ENCODE measurements around the gene SEZ6L. TPM values are rescaled to one million over a fixed set of nuclear protein-coding genes. Genes with fewer than 3 reads are reported as not detected.

Gene SEZ6L
- total RNA-seq, 1 experiment from 2014 or later, result 0.13 TPM

DNA sequence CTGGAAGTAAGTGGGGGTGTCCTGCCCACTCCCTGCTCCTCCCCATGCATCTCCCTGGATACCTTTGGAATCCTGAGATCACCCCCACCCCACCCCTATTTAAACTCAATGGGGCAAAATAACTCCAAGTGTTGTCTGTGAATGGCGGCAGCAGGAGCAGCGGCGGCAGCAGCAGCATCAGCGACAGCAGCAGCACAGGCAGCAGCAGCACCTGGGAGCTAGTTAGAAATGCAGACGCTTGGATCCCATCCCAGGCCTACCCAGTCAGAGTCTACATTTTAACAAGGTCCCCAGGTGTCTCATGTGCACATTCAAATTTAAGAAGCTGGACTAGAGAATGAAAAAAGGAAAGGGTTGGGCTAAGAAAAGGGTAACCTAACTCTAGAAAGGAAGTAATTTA, 82.6 kb downstream of the SEZ6L start:
- no peak overlapping the region for H3K4me2 ChIP-seq (ENCODE audit: insufficient read depth, insufficient read length, low read length)
- H4K5ac ChIP-seq (ENCODE audit: insufficient read length, low read depth, low read length), result no peak overlapping the region
- Mint-ChIP-seq H3K27ac (no peak overlapping the region), H3K9me3 (no peaks in the 10 kb centered on the region), H3K36me3 (ENCODE audit: insufficient read depth in 1 of 3, low read depth in 3 of 3) (no peaks in the 10 kb centered on the region), H3K4me3 (no peak overlapping the region), H3K27me3 (ENCODE audit: low read depth) (peaks cover 36% of the 10 kb centered on the region), H3K4me1 (peaks cover 0 to 6% of the 10 kb centered on the region in 2 experiments; a peak in 2 of 4 replicates)
- H3K27me3 ChIP-seq (ENCODE audit: insufficient read depth, low read length), result no peaks in the 10 kb centered on the region
- no peak overlapping the region for H2BK120ac ChIP-seq (ENCODE audit: low read depth, low read length, poor library complexity, severe bottlenecking)
- no peaks in the 10 kb centered on the region for H3K23me2 ChIP-seq (ENCODE audit: insufficient read length, low read depth, low read length, poor library complexity, severe bottlenecking)
- H2BK15ac ChIP-seq (ENCODE audit: low read depth, low read length), result no peak overlapping the region
- H3K9ac ChIP-seq (ENCODE audit: extremely low read depth, insufficient read length, low read length), result no peak overlapping the region
- no peak overlapping the region for H2AFZ ChIP-seq (ENCODE audit: low read length)
- no peak overlapping the region for H3K23ac ChIP-seq (ENCODE audit: insufficient read length, low read depth, low read length)
- no peak overlapping the region for H2BK5ac ChIP-seq (ENCODE audit: insufficient read length, low read length)
- no peak overlapping the region for H3K27ac ChIP-seq (ENCODE audit: insufficient read length, low read depth, low read length)
- TF ChIP-seq, protein P1, sequence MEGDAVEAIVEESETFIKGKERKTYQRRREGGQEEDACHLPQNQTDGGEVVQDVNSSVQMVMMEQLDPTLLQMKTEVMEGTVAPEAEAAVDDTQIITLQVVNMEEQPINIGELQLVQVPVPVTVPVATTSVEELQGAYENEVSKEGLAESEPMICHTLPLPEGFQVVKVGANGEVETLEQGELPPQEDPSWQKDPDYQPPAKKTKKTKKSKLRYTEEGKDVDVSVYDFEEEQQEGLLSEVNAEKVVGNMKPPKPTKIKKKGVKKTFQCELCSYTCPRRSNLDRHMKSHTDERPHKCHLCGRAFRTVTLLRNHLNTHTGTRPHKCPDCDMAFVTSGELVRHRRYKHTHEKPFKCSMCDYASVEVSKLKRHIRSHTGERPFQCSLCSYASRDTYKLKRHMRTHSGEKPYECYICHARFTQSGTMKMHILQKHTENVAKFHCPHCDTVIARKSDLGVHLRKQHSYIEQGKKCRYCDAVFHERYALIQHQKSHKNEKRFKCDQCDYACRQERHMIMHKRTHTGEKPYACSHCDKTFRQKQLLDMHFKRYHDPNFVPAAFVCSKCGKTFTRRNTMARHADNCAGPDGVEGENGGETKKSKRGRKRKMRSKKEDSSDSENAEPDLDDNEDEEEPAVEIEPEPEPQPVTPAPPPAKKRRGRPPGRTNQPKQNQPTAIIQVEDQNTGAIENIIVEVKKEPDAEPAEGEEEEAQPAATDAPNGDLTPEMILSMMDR (conservative IDR thresholded peaks at IDR 0.05), result no peak
- no peaks in the 10 kb centered on the region for H3K79me1 ChIP-seq (ENCODE audit: insufficient read depth, low read depth, low read length, poor library complexity, severe bottlenecking)
- H4K91ac ChIP-seq (ENCODE audit: insufficient read length, low read depth, low read length), result no peak overlapping the region
- no peaks in the 10 kb centered on the region for H3K9me3 ChIP-seq (ENCODE audit: control insufficient read depth, low read depth, low read length)
- H3K4ac ChIP-seq (ENCODE audit: low read depth, low read length), result no peak overlapping the region
- no peak overlapping the region for H2AK5ac ChIP-seq (ENCODE audit: insufficient read length, low read length)
- H3K18ac ChIP-seq (ENCODE audit: insufficient read length, low read depth, low read length), result no peak overlapping the region
- no peak overlapping the region for H4K8ac ChIP-seq (replicated peaks; ENCODE audit: insufficient read length, low read depth, low read length)
- no peak overlapping the region for H2BK20ac ChIP-seq (ENCODE audit: low read depth, low read length, poor library complexity, severe bottlenecking)
- no peaks in the 10 kb centered on the region for H3K79me2 ChIP-seq (ENCODE audit: insufficient read depth, low read length)
- DNase-seq, result no peak
- no CpG with 5 or more reads among the region's 5 CpGs for WGBS (ENCODE audit: extremely low coverage, insufficient read length, low lambda C conversion rate)
- no peak overlapping the region for H3K14ac ChIP-seq (ENCODE audit: insufficient read depth, low read length)
- H4K20me1 ChIP-seq (ENCODE audit: control insufficient read depth, insufficient read depth, insufficient read length), result no peaks in the 10 kb centered on the region
- no peak overlapping the region for H3K56ac ChIP-seq (ENCODE audit: insufficient read length, low read depth, low read length)
- no peaks in the 10 kb centered on the region for H3K4me1 ChIP-seq (ENCODE audit: insufficient read depth, low read length)
- no peak overlapping the region for H3T11ph ChIP-seq (ENCODE audit: low read length)
- H2BK12ac ChIP-seq (ENCODE audit: insufficient read length, low read depth, low read length), result no peak overlapping the region
